ENCODE results near the gene NEK9.

NEK9 gene

DNA sequence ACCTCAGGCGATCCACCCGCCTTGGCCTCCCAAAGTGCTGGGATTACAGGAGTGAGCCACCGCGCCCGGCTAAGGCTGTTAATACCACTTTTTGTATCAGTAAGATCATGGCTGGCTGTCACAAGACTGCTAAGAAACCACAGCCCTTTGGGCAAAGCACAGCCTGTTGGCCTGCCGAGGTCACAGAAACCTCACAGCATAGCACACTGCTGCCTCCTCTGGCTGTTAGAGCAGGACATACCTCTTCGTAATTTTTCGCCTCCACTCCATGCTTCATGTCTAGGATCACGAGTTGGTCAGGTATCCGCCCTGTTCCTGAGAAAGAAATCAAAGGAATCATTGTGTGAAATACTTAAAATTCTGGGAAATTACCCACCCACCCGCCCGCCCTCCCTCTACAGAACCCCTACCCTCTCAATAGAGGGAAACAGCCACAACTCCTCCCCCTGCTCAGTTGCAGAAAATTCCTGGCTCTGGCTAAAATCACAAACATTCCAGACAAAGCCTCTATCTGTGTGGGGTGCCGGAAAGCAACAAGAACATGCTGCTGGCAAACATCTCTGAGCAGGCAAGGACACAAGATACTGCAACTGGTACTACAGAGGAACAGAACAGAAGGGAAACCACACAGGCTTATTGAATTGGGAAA lies 20.7 kb upstream of the NEK9 start:
- in situ Hi-C loops (cut with MboI; ENCODE audit: low sequenced_read_pairs) = loop anchor here (25.0 kb wide), 1 partner anchor 140 kb away; the partner anchor contains the start of gene FOS

DNA sequence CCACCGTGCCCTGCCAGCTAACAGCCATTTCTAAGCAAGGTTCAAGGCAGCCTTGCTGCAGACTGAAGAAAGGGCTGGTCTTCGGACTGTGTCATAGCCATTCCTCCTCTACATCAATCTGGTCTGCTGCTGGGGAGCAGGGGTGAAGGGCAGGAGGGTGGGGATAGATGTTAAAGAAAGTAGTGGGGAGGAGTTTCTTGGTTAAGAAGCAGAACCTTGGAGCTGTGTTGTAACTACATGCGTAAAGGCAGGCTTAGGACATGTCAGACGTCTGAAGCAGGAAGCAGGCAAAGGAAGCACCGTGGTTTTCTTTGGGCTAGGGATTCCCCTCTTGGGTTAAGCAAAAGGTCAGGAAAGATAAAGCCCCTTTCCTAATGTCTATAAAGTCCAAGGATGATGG lies 18.1 kb upstream of the NEK9 start:
- in situ Hi-C loops (cut with MboI; ENCODE audit: low sequenced_read_pairs) = loop anchor here (25.0 kb wide), 1 partner anchor 142 kb away; the partner anchor contains the start of gene FOS

DNA sequence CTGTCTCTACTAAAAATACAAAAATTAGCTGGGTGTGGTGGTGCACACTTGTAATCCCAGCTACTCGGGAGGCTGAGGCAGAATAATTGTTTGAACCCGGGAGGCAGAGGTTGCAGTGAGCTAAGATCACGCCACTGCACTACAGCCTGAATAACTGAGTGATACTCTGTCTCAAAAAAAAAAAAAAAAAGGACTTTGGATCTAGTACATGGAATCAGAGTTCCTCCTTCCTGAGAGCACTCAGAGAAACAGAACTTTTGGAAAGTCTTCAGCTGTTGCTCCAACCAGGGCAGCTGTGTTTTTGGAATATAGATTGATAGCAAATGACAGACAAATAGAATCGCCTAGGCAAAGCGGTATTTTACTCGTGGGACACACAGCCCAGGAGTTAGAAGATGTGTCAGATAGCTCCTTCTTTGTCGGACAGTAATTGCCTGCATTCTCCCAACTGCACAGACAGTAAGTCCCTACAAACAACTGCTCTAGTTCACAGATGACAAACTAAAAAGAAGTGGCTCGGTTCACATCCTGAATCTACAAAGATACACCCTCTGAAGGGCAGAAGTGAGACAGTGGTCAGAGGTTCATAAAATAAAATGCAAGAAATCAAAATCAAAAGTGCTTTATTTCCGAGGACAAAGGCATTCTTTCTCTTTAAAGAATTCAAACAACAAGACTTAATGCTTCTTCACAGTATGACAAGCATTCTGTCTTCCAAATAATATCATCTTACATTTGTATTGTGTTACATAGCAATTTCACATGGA lies 17.1 kb upstream of the NEK9 start:
- in situ Hi-C loops (cut with MboI; ENCODE audit: low sequenced_read_pairs) = loop anchor here (25.0 kb wide), 1 partner anchor 143 kb away; the partner anchor contains the start of gene FOS

GRCh38 chr14:75142494-75142893 lies 15.6 kb upstream of the NEK9 start:
- in situ Hi-C loops (cut with MboI; ENCODE audit: low sequenced_read_pairs) = loop anchor here (25.0 kb wide), 1 partner anchor 145 kb away; the partner anchor contains the start of gene FOS

- in situ Hi-C loops (cut with MboI; ENCODE audit: low sequenced_read_pairs) = loop anchor here (25.0 kb wide), 1 partner anchor 145 kb away; the partner anchor contains the start of gene FOS
Observed at GRCh38 chr14:75141967-75142366, 15.1 kb upstream of the NEK9 start.

GRCh38 chr14:75141062-75141461 lies 14.2 kb upstream of the NEK9 start:
- in situ Hi-C loops (cut with MboI; ENCODE audit: low sequenced_read_pairs) = loop anchor here (25.0 kb wide), 1 partner anchor 146 kb away; the partner anchor contains the start of gene FOS

GRCh38 chr14:75140620-75141019 lies 13.8 kb upstream of the NEK9 start:
- in situ Hi-C loops (cut with MboI; ENCODE audit: low sequenced_read_pairs) = loop anchor here (25.0 kb wide), 1 partner anchor 147 kb away; the partner anchor contains the start of gene FOS

GRCh38 chr14:75139185-75139584 lies 12.3 kb upstream of the NEK9 start:
- in situ Hi-C loops (cut with MboI; ENCODE audit: low sequenced_read_pairs) = loop anchor here (25.0 kb wide), 1 partner anchor 148 kb away; the partner anchor contains the start of gene FOS

- in situ Hi-C loops (cut with MboI; ENCODE audit: low sequenced_read_pairs) = loop anchor here (25.0 kb wide), 1 partner anchor 149 kb away; the partner anchor contains the start of gene FOS
Observed at GRCh38 chr14:75138492-75138891, 11.6 kb upstream of the NEK9 start.

GRCh38 chr14:75134644-75135043 lies 7.8 kb upstream of the NEK9 start:
- in situ Hi-C loops (cut with MboI; ENCODE audit: low sequenced_read_pairs) = loop anchor here (25.0 kb wide), 1 partner anchor 153 kb away; the partner anchor contains the start of gene FOS

- in situ Hi-C loops (cut with MboI; ENCODE audit: low sequenced_read_pairs) = loop anchor here (25.0 kb wide), 1 partner anchor 154 kb away; the partner anchor contains the start of gene FOS
Observed at GRCh38 chr14:75133597-75133996, 6.7 kb upstream of the NEK9 start.

GRCh38 chr14:75132382-75133086 lies 5.7 kb upstream of the NEK9 start:
- in situ Hi-C loops (cut with MboI; ENCODE audit: low sequenced_read_pairs) = loop anchor here (25.0 kb wide), 1 partner anchor 155 kb away; the partner anchor contains the start of gene FOS

GRCh38 chr14:75128596-75128990 lies 1.7 kb upstream of the NEK9 start:
- in situ Hi-C loops (cut with MboI; ENCODE audit: low sequenced_read_pairs) = loop anchor here (25.0 kb wide), 1 partner anchor 159 kb away; the partner anchor contains the start of gene FOS

DNA sequence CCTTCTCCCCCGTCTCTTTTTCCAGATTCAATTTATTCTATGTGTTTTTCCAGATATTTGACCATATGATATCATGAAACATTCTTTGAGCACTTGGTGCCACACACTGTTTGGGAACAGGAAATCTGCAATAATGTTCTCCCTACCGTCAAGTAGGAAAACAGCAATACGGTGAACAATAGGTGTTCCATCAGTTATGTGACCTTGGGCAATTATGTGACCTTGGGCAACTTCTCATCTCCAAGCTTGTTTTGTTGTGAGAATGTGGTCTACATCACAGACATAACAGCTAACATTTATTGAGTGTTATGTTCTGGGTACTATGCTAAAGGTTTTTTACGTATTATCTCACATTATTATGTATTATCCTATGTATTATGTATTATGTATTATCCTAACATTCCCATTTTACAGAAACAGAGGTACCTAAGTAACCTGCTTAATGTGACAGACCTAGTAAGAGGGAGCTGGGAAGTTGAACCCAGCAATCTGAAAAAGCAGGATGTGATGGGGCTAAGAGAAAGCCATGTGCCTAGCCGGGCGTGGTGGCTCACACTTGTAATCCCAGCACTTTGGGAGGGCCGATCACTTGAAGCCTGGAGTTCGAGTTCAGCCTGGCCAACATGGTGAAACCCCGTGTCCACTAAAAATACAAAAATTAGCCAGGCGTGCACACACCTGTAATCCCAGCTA lies 1.2 kb upstream of the NEK9 start:
- in situ Hi-C loops (cut with MboI; ENCODE audit: low sequenced_read_pairs) = loop anchor here (25.0 kb wide), 1 partner anchor 159 kb away; the partner anchor contains the start of gene FOS

- in situ Hi-C loops (cut with MboI; ENCODE audit: low sequenced_read_pairs) = loop anchor here (25.0 kb wide), 1 partner anchor 160 kb away; the partner anchor contains the start of gene FOS
Observed at GRCh38 chr14:75127474-75127820, 599 bp upstream of the NEK9 start.

DNA sequence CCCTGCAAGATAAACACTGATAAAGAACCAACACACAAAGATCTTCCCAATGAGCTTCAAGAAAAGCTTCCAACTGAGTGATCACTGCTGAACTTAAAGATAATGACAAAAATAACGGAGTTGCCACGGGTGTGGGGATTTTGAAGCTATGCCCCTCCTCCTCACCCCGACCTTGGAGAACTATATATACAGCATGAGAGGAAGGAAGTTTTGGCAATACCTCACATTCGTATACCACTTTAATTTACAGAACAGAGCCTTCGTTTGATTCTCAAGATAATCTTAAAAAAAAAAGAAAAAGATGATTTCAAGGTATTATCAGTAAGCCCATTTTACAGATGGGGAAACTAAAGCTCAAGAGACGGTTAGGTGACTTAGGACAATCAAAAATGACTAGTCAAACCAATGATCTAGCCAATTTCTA lies 715 bp downstream of the NEK9 start:
- in situ Hi-C loops (cut with MboI; ENCODE audit: low sequenced_read_pairs) = loop anchor here (25.0 kb wide), 1 partner anchor 161 kb away; the partner anchor contains the start of gene FOS

DNA sequence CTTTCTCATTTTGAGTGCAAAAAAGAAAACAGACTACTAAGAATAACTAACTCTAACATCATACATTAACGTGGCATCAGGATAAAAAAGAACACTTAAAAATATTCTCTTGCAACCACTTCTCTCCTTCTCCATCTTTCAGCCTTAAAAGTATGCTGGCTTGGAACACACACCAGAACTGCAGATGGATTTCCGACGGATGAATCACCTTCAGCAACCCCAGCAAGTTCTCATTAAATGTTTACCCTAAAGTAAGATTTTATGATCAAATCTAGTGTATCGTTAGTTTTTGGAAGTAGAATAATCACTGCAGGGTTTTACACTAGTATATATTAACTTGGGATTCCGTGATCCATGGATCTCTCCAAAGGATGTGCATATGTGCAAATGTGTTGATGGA lies 1.2 kb downstream of the NEK9 start:
- in situ Hi-C loops (cut with MboI; ENCODE audit: low sequenced_read_pairs) = loop anchor here (25.0 kb wide), 1 partner anchor 162 kb away; the partner anchor contains the start of gene FOS

DNA sequence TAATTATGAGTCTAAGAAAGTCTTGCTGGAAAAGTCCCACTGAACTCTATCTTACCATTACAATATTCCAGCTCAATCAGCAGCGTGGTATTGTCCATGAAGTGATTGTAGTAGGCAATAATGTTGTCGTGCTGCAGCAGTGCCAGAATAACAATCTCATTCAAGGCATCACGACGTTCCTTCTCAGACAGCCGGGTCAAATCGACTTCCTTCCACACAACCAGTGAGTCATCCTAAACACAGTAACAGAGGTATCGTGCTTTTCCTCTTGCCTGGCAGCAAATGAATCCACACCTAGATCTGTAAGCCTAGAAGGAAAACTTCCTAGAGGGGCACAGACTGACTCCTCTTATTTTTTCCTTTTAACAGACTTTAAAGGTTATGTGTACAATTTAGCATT lies 2.9 kb downstream of the NEK9 start:
- in situ Hi-C loops (cut with MboI; ENCODE audit: low sequenced_read_pairs) = no loop called here

- in situ Hi-C loops (cut with MboI; ENCODE audit: low sequenced_read_pairs) = no loop called here
Observed at GRCh38 chr14:75121552-75121951, 5.3 kb downstream of the NEK9 start.
